Activated naive CD8-positive, alpha-beta T cell treated with anti-CD3 and anti-CD28 coated beads, Interleukin-2, amount 10 ng/mL, durations not matched to agents 7 days and 5 days (primary cell): ENCODE data around the gene MIGA2. TPM values are rescaled to one million over a fixed set of nuclear protein-coding genes. Genes with fewer than 3 reads are reported as not detected.
"Not testable (repeated sequence)": the region's sequence is repeated elsewhere in the genome, so short reads cannot be mapped to it uniquely, and the experiment has no call there.

ENCODE experiments used
- ATAC-seq: fragments of 150-1000 bp; cut with Tn5 transposase; one replicate; pipeline ENCODE4 v1.10.0; 2021; ENCODE audit warnings: low read depth, moderate library complexity
- POLR2A ChIA-PET: fragments of 350-600 bp; sonication (Branson Sonifier 250); formaldehyde crosslinking; loops from one replicate; lab custom pipeline; 2021; ENCODE audit warnings: antibody characterized with exemption; lab: Charles Lee
- DNase-seq: peaks from one replicate; pipeline ENCODE4 v3.0.0; 2021
- H3K27ac Mint-ChIP-seq: one replicate; pipeline ENCODE4 v1.8.0; 2022; ENCODE audit warnings: mild to moderate bottlenecking, mixed read lengths
- H3K27me3 Mint-ChIP-seq: one replicate; pipeline ENCODE4 v1.8.0; 2022; ENCODE audit warnings: mild to moderate bottlenecking, moderate library complexity, mixed read lengths
- H3K36me3 Mint-ChIP-seq: one replicate; pipeline ENCODE4 v1.8.0; 2021; ENCODE audit warnings: mild to moderate bottlenecking, mixed read lengths
- H3K4me1 Mint-ChIP-seq: one replicate; pipeline ENCODE4 v1.8.0; 2021; ENCODE audit warnings: mixed read lengths
- H3K4me3 Mint-ChIP-seq: one replicate; pipeline ENCODE4 v1.8.0; 2022; ENCODE audit warnings: mild to moderate bottlenecking, moderate library complexity, mixed read lengths
- H3K9me3 Mint-ChIP-seq: one replicate; pipeline ENCODE4 v1.8.0; 2021; ENCODE audit warnings: mixed read lengths
- total RNA-seq, 2 experiments: library from RNA; stranded (reverse); gene quantifications; one replicate each; pipeline ENCODE4 v1.2.3, GENCODE V29; 2021

Gene MIGA2
- total RNA-seq, 2 experiments from 2014 or later: 62.1 to 66.0 TPM

DNA sequence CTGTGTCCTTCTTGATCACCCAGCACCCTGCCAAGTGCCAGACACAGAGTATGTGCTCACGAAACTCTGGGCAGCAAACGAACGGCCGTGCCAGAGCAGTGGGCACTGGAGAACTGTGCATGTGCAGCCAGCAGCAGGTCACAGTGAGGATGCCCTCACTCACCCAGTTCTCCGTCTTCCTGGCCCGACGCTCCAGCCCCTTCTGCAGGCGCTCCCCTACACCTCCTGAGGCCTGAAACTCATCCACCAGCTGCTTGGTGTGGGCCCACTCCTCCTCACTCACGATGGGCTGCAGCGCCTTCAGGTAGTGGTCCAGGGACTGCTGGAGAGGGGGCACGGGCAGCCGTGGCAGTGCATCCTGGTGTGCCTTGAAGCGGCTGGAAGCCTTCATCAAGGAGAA lies 71.2 kb downstream of the MIGA2 start:
- H3K4me1 Mint-ChIP-seq: peaks cover 14% of the 10 kb centered on the region
- H3K27me3 Mint-ChIP-seq: no peaks in the 10 kb centered on the region
- POLR2A ChIA-PET: no interaction called here
- no peak overlapping the region for H3K27ac Mint-ChIP-seq
- ATAC-seq (no peak), DNase-seq (no peak)
- no peak overlapping the region for H3K4me3 Mint-ChIP-seq
- H3K36me3 Mint-ChIP-seq: no peaks in the 10 kb centered on the region
- no peaks in the 10 kb centered on the region for H3K9me3 Mint-ChIP-seq

- Mint-ChIP-seq H3K4me3 (peak overlapping the region; percentile 25), H3K36me3 (no peaks in the 10 kb centered on the region), H3K27me3 (no peaks in the 10 kb centered on the region), H3K9me3 (no peaks in the 10 kb centered on the region), H3K4me1 (peaks cover 16% of the 10 kb centered on the region), H3K27ac (peak overlapping the region; percentile 42)
- no peak for DNase-seq
- ATAC-seq: no peak
- POLR2A ChIA-PET: no interaction called here
Measured at GRCh38 chr9:129108083-129108804, 71.8 kb downstream of the MIGA2 start.

DNA sequence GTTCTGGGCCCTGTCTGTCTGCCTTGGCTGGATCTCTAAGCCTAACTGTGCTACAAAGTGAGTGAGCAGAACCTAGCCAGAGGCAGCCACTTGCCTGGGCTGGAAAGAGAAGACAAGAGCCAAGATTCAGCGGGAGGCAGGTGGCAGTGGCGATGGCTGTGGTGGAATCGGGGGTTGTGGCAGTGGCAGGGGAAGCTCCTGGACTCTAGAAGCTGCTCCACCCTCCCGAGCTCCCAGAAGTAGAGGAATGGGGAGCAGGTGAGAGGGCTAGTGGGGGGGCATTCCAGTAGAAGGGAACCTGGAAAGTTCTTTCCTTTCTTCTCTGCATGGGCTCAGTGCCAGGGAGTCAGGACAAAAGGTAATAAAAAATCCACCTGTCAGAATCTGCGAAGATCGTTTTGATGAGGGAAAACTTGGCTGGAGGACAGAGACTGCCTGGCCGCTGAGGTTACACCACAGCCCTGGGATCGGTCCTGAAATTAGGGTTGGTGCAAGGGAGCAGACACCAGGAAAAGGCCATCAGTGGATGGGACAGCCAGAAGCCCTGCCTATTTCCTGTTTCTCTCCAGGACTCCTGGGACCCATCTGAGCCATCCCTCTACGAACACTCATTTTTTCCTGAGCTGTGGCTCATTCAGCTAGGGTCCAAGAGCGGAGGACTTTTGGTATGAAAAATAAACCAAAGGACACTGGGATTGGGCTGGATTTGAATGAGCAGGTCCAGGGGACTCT lies 72.5 kb downstream of the MIGA2 start:
- peaks cover 19% of the 10 kb centered on the region for H3K4me1 Mint-ChIP-seq
- POLR2A ChIA-PET: no interaction called here
- ATAC-seq (no peak), DNase-seq (no peak)
- no peaks in the 10 kb centered on the region for H3K9me3 Mint-ChIP-seq
- peak overlapping the region; percentile 42 for H3K27ac Mint-ChIP-seq
- no peaks in the 10 kb centered on the region for H3K27me3 Mint-ChIP-seq
- H3K36me3 Mint-ChIP-seq: no peaks in the 10 kb centered on the region
- peak overlapping the region; percentile 96 for H3K4me3 Mint-ChIP-seq

GRCh38 chr9:129109537-129109903 lies 73.1 kb downstream of the MIGA2 start:
- Mint-ChIP-seq H3K4me3 (peak overlapping the region; percentile 96), H3K27ac (peak overlapping the region; percentile 76)
- ATAC-seq: no peak

GRCh38 chr9:129109952-129110739 lies 73.7 kb downstream of the MIGA2 start:
- H3K4me3 Mint-ChIP-seq: peak overlapping the region; percentile 96
- H3K27ac Mint-ChIP-seq: no peak overlapping the region
- ATAC-seq: no peak
- H3K4me1 Mint-ChIP-seq: peaks cover 27% of the 10 kb centered on the region
- POLR2A ChIA-PET: interaction anchor here (0.6 to 2.4 kb wide), 5 partner anchors 12 to 1690 kb away, joined by 3 to 13 read pairs (median 5); partner anchors contain the start of genes DOLPP1 and NTMT1
- no peaks in the 10 kb centered on the region for H3K9me3 Mint-ChIP-seq
- H3K36me3 Mint-ChIP-seq: no peaks in the 10 kb centered on the region
- no peaks in the 10 kb centered on the region for H3K27me3 Mint-ChIP-seq
- no peak for DNase-seq

More at GRCh38 chr9:129109537-129109903, 73.1 kb downstream of the MIGA2 start:
- H3K9me3 Mint-ChIP-seq: no peaks in the 10 kb centered on the region
- H3K27me3 Mint-ChIP-seq: no peaks in the 10 kb centered on the region
- no peaks in the 10 kb centered on the region for H3K36me3 Mint-ChIP-seq
- DNase-seq: no peak
- peaks cover 21% of the 10 kb centered on the region for H3K4me1 Mint-ChIP-seq
- POLR2A ChIA-PET: no interaction called here

GRCh38 chr9:129110740-129111527 lies 74.5 kb downstream of the MIGA2 start, which contains the start of the genes CRAT and PTPA:
TSS of gene CRAT (minus strand) at chr9:129110793. CDS start at chr9:129110509, 284 bp downstream.
TSS of gene PTPA (plus strand) at chr9:129111415. CDS start at chr9:129111601, 186 bp downstream.
- DNase-seq (peak; percentile 95), ATAC-seq (peak; percentile 90)
- Mint-ChIP-seq H3K4me1 (peaks cover 29% of the 10 kb centered on the region), H3K9me3 (no peaks in the 10 kb centered on the region), H3K27me3 (no peaks in the 10 kb centered on the region), H3K36me3 (no peaks in the 10 kb centered on the region), H3K27ac (peak within 1 kb of the TSS; percentile 96), H3K4me3 (peak within 1 kb of the TSS; percentile 96)
- POLR2A ChIA-PET: interaction anchor here (0.6 to 2.4 kb wide), 10 partner anchors 11 to 1690 kb away, joined by 3 to 13 read pairs (median 4); partner anchors contain the start of genes DOLPP1, MIGA2 and NTMT1

- H3K27me3 Mint-ChIP-seq: no peaks in the 10 kb centered on the region
- ATAC-seq: peak; percentile 16
- H3K36me3 Mint-ChIP-seq: no peaks in the 10 kb centered on the region
- H3K9me3 Mint-ChIP-seq: no peaks in the 10 kb centered on the region
- H3K27ac Mint-ChIP-seq: peak overlapping the region; percentile 96
- H3K4me3 Mint-ChIP-seq: peak overlapping the region; percentile 96
- no peak for DNase-seq
- POLR2A ChIA-PET: interaction anchor here (0.5 to 2.4 kb wide), 10 partner anchors 11 to 560 kb away, joined by 3 to 13 read pairs (median 4); partner anchors contain the start of genes DOLPP1, MIGA2, NTMT1 and SPTAN1
- H3K4me1 Mint-ChIP-seq: peaks cover 29% of the 10 kb centered on the region
Measured at GRCh38 chr9:129111528-129112151, 75.2 kb downstream of the MIGA2 start.

DNA sequence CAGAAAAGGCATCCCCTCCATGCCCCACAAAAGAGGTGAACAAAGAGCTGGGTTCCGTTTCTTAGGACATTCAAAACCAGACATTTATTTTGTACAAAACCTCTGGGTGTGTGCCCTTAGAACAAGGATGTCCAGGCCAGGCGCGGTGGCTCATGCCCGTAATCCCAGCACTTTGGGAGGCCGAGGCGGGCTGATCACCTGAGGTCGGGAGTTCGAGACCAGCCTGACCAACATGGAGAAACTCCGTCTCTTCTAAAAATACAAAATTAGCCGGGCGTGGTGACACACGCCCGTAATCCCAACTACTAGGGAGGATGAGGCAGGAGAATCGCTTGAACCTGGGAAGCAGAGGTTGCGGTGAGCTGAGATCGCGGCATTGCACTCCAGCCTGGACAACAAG lies 76.1 kb downstream of the MIGA2 start:
- H3K27me3 Mint-ChIP-seq, DNase-seq, ATAC-seq, H3K9me3 Mint-ChIP-seq, H3K36me3 Mint-ChIP-seq: not testable (repeated sequence)
- Mint-ChIP-seq H3K4me1 (peaks cover 29% of the 10 kb centered on the region), H3K4me3 (peak overlapping the region; percentile 96), H3K27ac (peak overlapping the region; percentile 96)
- POLR2A ChIA-PET: interaction anchor here (1.0 to 2.4 kb wide), 4 partner anchors 19 to 561 kb away, joined by 3 to 13 read pairs (median 4); partner anchors contain the start of genes MIGA2, NTMT1 and SPTAN1

DNA sequence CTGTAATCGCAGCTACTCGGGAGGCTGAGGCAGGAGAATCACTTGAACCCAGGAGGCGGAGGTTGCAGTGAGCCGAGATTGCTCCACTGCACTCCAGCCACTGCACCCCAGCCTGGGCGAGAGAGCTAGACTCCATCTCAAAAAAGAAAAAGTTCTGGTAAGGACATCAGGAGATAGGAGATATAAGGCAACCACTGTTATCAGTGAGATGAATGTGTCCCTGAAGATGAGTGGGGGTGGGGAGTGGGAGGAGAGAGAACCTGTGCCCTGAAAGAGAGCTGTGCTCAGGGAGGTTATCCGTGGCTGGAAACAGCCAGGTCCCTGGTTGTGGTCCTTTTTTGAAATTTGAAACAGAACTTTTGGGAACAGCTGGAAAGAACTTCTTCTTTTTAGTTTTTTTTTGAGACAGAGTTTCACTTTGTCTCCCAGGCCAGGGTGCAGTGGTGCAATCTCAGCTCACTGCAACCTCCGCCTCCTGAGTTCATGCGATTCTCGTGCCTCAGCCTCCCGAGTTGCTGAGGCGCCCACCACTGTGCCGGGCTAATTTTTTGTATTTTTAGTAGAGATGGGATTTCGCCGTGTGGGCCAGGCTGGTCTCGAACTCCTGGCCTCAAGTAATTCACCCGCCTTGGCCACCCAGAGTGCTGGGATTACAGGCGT lies 77.3 kb downstream of the MIGA2 start:
- no peak for DNase-seq
- Mint-ChIP-seq H3K9me3 (no peaks in the 10 kb centered on the region), H3K4me3 (no peak overlapping the region), H3K36me3 (peaks cover 5% of the 10 kb centered on the region), H3K4me1 (peaks cover 26% of the 10 kb centered on the region), H3K27me3 (no peaks in the 10 kb centered on the region), H3K27ac (no peak overlapping the region)
- POLR2A ChIA-PET: interaction anchor here (1.3 kb wide), 1 partner anchor 512 kb away, joined by 4 read pairs; the partner anchor contains the start of gene NTMT1
- no peak for ATAC-seq

DNA sequence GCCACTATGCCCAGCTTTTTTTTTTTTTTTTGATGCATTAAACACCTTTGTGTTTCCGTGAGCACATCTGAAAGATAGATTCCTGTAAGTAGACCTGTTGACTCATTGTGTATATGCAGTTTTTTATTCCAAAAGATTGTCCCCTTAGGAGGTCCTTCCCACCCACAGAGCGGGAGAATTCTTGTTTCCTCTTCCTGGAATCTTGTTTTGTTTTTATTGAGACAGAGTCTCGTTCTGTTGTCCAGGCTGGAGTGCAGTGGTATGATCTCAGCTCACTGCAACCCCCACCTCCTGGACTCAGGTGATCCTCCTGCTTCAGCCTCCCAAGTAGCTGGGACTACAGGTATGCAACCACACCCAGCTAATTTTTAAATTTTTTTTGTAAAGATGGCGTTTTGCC lies 82.4 kb downstream of the MIGA2 start:
- peaks cover 13% of the 10 kb centered on the region for H3K4me1 Mint-ChIP-seq
- POLR2A ChIA-PET: interaction anchor here (0.7 kb wide), 1 partner anchor 34 kb away, joined by 4 read pairs; no protein-coding TSS in a partner anchor

DNA sequence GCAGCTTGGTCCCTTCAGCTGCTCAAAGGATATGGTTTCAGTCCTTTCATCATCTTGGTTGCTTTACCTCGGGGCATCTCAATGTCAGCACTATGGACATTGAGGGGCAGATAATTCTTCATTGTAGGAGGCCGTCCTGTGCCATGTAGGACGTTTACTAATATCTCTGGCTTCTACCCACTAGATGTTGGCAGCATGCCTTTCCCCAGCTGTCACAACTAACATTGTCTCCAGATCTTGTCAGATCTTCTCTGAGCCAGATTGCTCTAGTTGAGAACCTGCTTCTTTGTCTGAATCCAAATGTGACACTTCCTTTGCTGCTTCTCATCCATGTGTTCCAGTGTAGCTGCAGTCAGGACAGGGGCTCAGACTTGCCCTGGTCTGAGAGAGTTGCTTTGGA lies 85.1 kb downstream of the MIGA2 start:
- ATAC-seq: no peak
- Mint-ChIP-seq H3K27ac (no peak overlapping the region), H3K36me3 (peaks cover 23% of the 10 kb centered on the region), H3K4me1 (peaks cover 4% of the 10 kb centered on the region), H3K27me3 (no peaks in the 10 kb centered on the region), H3K9me3 (no peaks in the 10 kb centered on the region), H3K4me3 (no peak overlapping the region)
- no peak for DNase-seq
- POLR2A ChIA-PET: interaction anchor here (1.1 kb wide), 1 partner anchor 10 kb away, joined by 3 read pairs; the partner anchor contains the start of genes CRAT and PTPA

More for the DNA sequence above, 82.4 kb downstream of the MIGA2 start:
- DNase-seq: no peak
- Mint-ChIP-seq H3K27ac (no peak overlapping the region), H3K27me3 (no peaks in the 10 kb centered on the region), H3K4me3 (no peak overlapping the region), H3K9me3 (no peaks in the 10 kb centered on the region), H3K36me3 (peaks cover 19% of the 10 kb centered on the region)
- no peak for ATAC-seq
